PC-3 (cell line): ENCODE data around the gene OPHN1.

ENCODE experiments used
- EZH2 ChIP-seq: fragments of 300-600 bp; sonication (generic); IDR thresholded peaks from one replicate; pipeline ENCODE4 v1.6.1; 2017; ENCODE audit warnings: antibody characterized with exemption, mild to moderate bottlenecking, low read length; ENCODE audit not compliant: unreplicated experiment
- EZH2phosphoT487 ChIP-seq: fragments of 300-600 bp; sonication (generic); IDR thresholded peaks from 2 replicates; pipeline ENCODE4 v1.6.1; 2018; ENCODE audit warnings: mild to moderate bottlenecking, antibody characterized with exemption, low read length, borderline replicate concordance
- TF ChIP-seq, protein P1 (sequence below): fragments of 300-600 bp; sonication (generic); conservative IDR thresholded peaks from 2 replicates; pipeline ENCODE4 v1.5.1; 2017; ENCODE audit warnings: antibody characterized with exemption, low read depth, mild to moderate bottlenecking, low read length

GRCh38 chrX:68422478-68422877 is 10.8 kb downstream of the OPHN1 start:
- TF ChIP-seq, protein P1, sequence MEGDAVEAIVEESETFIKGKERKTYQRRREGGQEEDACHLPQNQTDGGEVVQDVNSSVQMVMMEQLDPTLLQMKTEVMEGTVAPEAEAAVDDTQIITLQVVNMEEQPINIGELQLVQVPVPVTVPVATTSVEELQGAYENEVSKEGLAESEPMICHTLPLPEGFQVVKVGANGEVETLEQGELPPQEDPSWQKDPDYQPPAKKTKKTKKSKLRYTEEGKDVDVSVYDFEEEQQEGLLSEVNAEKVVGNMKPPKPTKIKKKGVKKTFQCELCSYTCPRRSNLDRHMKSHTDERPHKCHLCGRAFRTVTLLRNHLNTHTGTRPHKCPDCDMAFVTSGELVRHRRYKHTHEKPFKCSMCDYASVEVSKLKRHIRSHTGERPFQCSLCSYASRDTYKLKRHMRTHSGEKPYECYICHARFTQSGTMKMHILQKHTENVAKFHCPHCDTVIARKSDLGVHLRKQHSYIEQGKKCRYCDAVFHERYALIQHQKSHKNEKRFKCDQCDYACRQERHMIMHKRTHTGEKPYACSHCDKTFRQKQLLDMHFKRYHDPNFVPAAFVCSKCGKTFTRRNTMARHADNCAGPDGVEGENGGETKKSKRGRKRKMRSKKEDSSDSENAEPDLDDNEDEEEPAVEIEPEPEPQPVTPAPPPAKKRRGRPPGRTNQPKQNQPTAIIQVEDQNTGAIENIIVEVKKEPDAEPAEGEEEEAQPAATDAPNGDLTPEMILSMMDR, result no peak
- no peak for TF ChIP-seq EZH2
- TF ChIP-seq EZH2phosphoT487, result no peak
